ENCODE results near the gene RHBDF2.
"Not testable (repeated sequence)": the region's sequence is repeated elsewhere in the genome, so short reads cannot be mapped to it uniquely, and the experiment has no call there.

Gene RHBDF2

DNA sequence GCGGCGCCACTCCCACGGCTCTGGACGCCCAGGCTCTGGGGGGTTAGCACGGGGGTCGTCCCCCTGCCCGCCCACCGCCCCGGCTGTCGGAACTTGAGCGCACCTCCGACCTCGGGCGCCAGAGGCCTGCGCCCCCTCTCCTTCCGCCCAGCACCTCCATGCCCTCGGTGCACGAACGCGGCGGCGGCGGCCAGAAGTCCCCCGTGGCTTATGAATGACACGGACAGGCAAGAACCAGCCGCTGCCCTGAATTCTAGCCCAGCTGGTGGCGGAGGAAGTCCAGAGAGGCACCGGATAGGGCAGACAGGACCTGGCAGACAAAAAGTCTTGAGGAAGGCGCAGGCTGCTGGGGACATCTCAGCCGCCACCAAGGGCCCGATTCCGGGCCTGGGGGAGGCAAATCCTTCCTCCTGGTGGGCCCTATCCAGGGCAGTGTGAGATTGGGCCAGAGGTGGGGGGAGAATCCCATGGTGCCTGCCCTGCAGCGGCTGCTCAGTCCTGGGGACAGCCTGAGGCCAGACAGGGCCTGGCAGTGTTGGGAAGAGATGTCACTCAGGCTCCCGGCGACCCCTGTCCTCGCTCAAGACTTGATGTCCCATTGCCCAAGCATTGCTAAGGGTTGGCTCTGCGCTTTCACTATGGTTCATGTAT is 37.2 kb upstream of the RHBDF2 start:
- DNase-seq: peak in 1 of 2 donors; percentile 50

DNA sequence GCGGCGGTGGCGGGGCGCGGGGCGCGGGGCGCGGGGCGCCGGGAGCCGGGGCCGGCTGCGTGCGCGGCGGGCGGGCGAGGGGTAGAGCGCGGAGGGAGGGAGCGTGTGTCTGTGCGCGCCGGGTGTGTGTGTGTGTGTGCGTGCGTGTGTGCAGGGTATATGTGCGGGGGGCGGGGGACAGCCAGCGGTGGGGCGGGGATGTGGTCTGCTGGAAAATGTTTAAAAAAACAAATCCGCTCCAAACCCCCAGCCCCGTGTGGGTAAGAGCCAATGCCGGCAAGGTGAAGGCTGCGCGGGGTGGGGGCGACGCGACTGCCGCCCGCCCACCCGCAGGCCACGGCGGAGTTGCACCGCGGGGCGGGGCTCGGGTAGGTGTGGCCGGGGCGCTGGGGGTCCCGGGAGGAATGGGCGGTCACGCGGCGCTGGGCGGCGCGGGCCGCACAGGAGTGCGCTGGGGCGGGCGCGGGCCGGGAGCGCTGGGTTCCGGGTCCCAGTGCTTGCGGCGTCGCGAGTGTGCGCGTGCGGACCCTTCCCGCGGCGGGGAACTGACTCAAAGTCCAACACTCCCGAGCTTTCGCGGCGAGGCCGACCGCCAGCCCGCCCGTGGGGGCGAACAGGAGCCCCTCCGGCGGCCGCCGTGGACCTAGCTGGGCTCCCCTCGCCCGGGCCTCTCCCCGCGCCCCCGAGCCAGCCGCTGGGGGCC is 36.5 kb upstream of the RHBDF2 start, which contains the start of gene CYGB:
Gene CYGB, minus strand, starts transcription at position 132 of the 703 bp plus-strand sequence. CDS start 167 bp downstream, outside the sequence.
- peak in 1 of 2 donors; percentile 19 for DNase-seq

- peak in 1 of 2 donors; percentile 29 for DNase-seq
Measured at GRCh38 chr17:76537288-76537577, 36.0 kb upstream of the RHBDF2 start.

DNA sequence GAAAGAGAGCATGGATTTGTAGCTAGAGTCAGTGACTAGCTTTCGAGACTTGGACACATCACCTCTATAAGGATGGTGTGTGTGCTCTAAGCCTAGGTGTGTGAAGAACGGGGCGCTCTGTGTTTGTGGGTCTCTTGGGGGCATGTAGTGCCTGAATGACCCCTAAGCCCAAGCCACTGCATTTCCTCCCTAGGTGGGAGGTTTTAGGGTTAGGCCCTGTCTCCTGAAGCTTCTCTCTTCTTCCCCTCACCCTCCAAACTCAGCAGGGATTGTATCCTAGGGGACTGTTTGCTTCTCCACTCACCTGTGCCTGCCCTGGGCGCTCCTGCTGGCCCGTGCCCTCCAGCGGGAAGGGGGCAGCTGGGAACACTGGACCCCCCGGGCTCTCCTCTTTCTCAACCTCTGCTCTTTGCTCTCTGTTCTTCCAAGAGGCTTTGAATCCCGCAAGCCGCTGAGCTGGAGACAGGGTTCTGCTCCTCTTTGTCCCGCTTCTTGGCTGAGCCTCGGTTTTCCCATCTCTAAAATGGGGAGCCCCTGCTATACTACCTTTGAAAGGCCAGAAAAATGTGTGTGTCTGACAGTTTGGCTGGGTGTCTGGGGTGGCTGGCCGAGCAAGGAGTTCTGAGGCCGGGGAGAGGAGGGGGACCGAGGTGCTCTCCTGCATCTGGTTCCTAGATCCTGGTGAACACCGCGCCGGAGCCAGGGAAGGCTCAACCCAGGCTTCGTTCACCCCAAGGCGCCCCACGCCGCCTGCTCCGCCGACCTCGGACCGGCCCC is 35.5 kb upstream of the RHBDF2 start:
- no peak for DNase-seq

DNA sequence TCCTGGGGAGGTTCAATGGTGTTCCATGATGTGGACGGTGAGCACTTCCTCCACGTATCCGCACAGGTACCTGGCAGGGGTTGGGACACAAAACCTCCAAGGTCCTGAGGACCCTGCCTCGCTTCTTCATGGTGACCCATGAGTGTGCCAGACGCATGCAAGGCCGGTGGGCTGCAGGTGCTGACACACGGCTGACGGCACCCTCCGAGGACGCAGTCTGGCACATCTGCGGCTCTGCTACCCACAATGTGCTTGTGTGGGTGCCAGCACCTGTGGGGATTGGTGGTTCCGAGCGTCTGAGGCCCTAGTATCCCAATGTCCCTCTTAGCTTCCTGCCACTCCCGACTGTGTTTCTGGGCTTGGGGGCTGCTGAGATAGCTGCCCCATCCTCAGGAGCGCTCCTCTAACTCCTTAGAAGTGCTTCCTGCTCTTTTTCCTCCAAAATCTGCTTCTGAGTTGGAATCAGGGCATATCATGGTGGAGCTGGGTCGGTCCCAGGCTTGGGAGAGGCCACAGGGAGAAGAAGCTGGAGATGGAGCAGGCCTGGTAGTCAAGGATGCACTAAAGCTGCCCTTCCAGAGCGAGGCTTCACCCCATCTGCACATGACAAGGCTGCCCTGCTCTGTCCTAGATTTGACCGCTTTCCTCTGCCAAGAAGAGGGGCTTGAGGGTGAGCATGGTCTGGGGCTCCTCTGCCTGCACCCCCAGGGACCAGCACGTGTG is 34.7 kb upstream of the RHBDF2 start:
- DNase-seq: no peak

DNA sequence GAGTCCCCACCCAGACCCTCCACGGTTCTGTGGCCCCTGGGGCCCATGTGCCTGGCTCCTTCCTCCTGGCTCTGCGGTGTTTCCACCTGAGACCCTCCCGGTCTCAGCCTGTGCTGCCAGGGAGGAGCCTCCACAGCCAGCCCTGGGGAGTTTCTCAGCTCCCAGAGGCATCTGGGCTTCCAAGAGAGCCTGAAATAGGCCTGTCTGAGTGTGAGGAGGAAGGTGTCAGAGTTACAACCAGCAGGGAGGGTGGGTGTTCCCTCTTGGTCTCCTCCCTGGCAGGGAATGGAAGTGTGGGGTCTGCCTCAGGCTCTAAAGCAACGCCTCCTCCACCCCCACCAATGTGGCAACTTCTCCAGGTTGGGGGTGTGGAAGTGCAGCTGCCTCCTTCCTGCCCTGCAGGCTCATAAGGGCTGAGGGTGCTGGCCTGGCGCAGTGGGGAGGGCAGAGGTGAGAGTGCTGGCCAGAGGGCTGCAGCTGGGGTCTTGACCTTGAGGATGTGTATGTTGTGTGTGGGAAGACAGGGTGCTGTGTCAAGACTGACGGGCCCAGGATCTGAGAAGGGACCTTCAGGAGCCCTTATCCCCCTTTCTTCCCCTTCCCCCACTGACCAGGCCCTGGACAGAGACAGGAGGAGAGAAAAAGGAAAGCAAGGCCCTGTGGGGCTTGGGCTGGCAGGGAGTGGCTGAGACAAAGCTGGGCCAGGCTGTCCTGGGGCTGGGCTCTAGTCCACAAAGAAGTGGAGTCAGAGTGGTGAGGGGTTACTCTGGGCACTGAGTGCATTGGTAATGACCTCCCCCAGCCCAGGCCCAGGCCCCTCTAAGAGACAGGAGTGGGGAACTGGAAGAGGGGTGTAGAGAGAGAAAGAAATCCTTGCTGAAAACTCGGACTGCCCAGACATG is 33.9 kb upstream of the RHBDF2 start:
- peak in 1 of 2 donors; percentile 67 for DNase-seq

- DNase-seq: not testable (repeated sequence)
Measured at GRCh38 chr17:76533640-76534359, 32.6 kb upstream of the RHBDF2 start.

GRCh38 chr17:76532072-76532651 is 30.9 kb upstream of the RHBDF2 start:
- no peak for DNase-seq

DNA sequence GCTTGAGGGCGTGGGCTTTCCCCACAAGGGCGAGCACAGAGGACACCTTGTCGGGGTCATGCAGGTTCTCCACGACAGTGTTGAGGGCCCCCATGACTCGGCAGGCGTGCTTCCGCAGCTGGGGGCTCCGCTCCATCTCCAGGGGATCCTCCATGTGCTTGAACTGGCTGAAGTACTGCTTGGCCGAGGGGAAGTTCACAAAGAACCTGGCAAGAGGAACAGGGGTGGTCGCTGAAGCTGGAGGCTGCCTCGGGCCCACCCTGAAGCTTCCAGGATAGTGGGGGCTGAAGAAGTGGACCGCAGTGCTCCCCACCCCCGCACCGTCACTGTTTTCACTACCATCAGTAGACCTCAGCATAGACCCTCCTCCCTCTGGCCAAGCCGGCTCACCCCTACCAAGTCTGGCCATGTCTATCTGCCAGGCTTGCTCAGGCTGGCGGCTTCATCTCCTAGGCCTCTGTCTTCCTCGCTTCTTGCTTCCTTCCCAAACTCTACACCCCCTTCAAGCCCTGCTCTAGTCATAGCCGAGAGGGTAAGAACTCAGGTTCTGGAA is 30.3 kb upstream of the RHBDF2 start:
- DNase-seq: no peak

DNA sequence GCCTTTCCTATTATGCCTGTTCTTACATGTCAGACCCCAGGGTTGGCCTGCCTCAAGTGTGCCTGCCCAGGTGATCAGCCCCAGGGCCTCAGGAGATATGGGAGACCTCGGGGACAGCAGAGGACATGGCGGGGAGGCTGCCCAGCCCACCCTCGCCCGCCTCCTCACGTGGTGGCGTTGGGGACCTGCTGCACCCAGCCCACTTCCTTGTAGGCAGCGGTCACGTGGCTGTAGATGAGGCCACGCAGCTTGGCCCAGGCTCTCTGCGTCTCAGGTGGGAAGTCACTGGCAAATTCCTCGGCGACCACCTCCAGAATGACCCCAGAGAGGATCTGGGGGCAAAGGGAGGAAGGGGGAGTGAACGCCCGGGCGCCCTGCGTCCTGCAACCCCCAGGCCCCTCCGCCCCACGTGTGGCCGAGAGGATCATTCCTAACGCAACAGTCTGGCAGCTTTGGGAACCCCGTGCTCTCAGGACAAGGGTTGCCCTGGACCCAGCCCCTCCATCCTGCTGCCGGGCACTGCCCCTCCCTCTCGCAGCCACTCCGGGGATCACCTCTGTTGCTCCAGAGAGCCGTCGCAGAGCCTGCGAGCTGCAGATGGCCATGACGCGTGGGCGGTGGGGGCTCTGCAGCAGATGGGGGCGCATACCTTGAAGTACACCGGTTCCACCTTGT is 29.7 kb upstream of the RHBDF2 start:
- DNase-seq: no peak

GRCh38 chr17:76530095-76530723 is 29.0 kb upstream of the RHBDF2 start:
- peak; percentile 79 to 89 for DNase-seq

GRCh38 chr17:76529224-76530094 is 28.2 kb upstream of the RHBDF2 start:
- peak; percentile 82 to 91 for DNase-seq

DNA sequence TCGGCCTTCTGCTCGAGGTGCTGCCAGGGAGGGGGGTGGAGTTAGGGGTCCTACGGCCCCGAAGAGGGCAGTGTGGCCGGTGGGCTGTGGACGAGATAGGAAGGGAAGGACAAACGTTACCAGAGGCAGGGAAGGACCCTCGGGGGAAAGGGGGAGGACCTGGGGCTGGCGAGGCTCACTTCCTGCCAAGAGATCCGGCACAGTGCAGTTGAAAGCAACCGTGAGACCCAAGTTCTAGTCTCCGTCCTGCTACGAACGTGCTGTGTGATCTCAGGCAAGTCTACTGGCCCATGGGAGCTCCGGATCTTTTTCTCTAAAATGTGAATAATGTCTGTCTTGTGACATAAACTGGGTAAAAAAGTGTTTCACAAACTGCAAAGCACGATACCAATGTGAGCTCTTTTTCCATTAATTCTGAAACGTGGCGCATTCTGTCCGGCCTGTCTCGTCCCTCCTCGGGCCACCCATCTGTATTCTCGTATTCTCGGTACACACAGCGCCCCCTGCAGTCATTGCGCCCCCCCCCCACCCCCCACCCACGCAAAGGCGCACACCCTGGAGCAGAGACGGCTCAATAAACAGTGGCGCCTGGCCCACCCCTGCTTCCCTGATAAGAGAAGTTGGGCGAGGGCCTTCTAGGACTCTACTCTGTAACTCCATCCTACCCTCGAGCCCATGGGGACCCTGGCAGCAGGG is 27.5 kb upstream of the RHBDF2 start:
- DNase-seq: no peak

DNA sequence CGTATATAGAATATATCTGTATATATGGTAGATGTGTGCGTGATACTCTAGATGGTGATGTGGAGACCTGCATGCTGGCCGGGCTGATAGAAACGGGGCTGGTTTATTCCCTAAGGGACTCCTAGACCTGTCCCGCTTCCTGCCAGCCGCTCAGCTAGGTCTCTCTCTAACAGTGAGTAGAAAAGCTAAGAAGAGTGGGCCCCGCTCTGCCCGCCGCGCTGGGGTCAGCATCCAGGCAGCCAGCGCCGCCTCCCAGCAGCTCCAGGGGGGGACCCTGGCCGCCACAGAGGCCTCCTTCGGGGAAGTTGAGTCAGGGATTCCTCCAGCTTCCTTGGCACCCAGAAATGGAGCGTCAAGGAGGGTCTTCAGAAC is 26.9 kb upstream of the RHBDF2 start:
- DNase-seq: no peak

- DNase-seq: peak in 1 of 2 donors; percentile 49
Measured at GRCh38 chr17:76527430-76528111, 26.3 kb upstream of the RHBDF2 start.

DNA sequence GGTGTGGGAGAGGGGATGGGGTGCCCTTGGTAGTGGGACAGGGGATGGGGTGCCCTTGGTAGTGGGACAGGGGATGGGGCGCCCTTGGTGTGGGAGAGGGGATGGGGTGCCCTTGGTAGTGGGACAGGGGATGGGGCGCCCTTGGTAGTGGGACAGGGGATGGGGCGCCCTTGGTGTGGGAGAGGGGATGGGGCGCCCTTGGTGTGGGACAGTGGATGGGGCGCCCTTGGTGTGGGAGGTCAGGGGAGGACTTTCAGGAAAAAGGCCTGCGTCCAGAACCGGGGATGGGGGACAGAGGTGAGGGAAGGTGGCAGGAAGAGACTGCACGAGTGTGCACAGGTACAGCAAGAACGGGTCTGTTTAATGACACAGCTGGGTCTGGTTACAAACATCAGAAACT is 25.8 kb upstream of the RHBDF2 start:
- DNase-seq: not testable (repeated sequence)

- DNase-seq: not testable (repeated sequence)
Measured at GRCh38 chr17:76525513-76525833, 24.2 kb upstream of the RHBDF2 start.

All from inflammatory macrophage (primary cell).